Measurements from ENCODE around the gene COL6A3. TPM values are rescaled to one million over a fixed set of nuclear protein-coding genes. Genes with fewer than 3 reads are reported as not detected.

The COL6A3 gene
- total RNA-seq, 1 donor from 2014 or later, result 13.1 TPM

GRCh38 chr2:237449193-237449881, 35.4 kb upstream of the COL6A3 start:
- no peak for DNase-seq (ENCODE audit: low spot score)

GRCh38 chr2:237448626-237449025, 34.7 kb upstream of the COL6A3 start:
- intact Hi-C loops (cut with micrococcal nuclease), result loop anchor here (10.0 kb wide), 1 partner anchor 756 kb away; the partner anchor contains the start of gene ILKAP
- no peak overlapping the region for H3K4me3 Mint-ChIP-seq
- no peak for DNase-seq (ENCODE audit: low spot score)
- H3K27me3 Mint-ChIP-seq (ENCODE audit: insufficient read depth), result no peaks in the 10 kb centered on the region
- no peaks in the 10 kb centered on the region for H3K36me3 Mint-ChIP-seq (ENCODE audit: low read depth)
- H3K27ac Mint-ChIP-seq, result no peak overlapping the region
- H3K9me3 Mint-ChIP-seq, result no peaks in the 10 kb centered on the region
- H3K4me1 Mint-ChIP-seq (ENCODE audit: low read depth), result no peaks in the 10 kb centered on the region

More at GRCh38 chr2:237449193-237449881, 35.4 kb upstream of the COL6A3 start:
- Mint-ChIP-seq H3K9me3 (no peaks in the 10 kb centered on the region), H3K27ac (no peak overlapping the region), H3K4me1 (ENCODE audit: low read depth) (no peaks in the 10 kb centered on the region), H3K4me3 (no peak overlapping the region), H3K27me3 (ENCODE audit: insufficient read depth) (no peaks in the 10 kb centered on the region), H3K36me3 (ENCODE audit: low read depth) (no peaks in the 10 kb centered on the region)
- intact Hi-C loops (cut with micrococcal nuclease), result loop anchor here (10.0 kb wide), 1 partner anchor 755 kb away; the partner anchor contains the start of gene ILKAP

GRCh38 chr2:237448171-237448570, 34.2 kb upstream of the COL6A3 start:
- Mint-ChIP-seq H3K4me1 (ENCODE audit: low read depth) (no peaks in the 10 kb centered on the region), H3K4me3 (no peak overlapping the region), H3K27ac (no peak overlapping the region), H3K27me3 (ENCODE audit: insufficient read depth) (no peaks in the 10 kb centered on the region), H3K36me3 (ENCODE audit: low read depth) (no peaks in the 10 kb centered on the region), H3K9me3 (no peaks in the 10 kb centered on the region)
- DNase-seq (ENCODE audit: low spot score), result no peak
- intact Hi-C loops (cut with micrococcal nuclease), result loop anchor here (10.0 kb wide), 1 partner anchor 757 kb away; the partner anchor contains the start of gene ILKAP

- intact Hi-C loops (cut with micrococcal nuclease), result loop anchor here (10.0 kb wide), 1 partner anchor 757 kb away; the partner anchor contains the start of gene ILKAP
- Mint-ChIP-seq H3K27ac (no peak overlapping the region), H3K4me3 (no peak overlapping the region), H3K27me3 (ENCODE audit: insufficient read depth) (no peaks in the 10 kb centered on the region), H3K9me3 (no peaks in the 10 kb centered on the region), H3K4me1 (ENCODE audit: low read depth) (peaks cover 6% of the 10 kb centered on the region), H3K36me3 (ENCODE audit: low read depth) (no peaks in the 10 kb centered on the region)
- no peak for DNase-seq (ENCODE audit: low spot score)
Observed at GRCh38 chr2:237447496-237447895, 33.5 kb upstream of the COL6A3 start.

GRCh38 chr2:237446338-237446665, 32.3 kb upstream of the COL6A3 start:
- intact Hi-C loops (cut with micrococcal nuclease), result loop anchor here (10.0 kb wide), 1 partner anchor 758 kb away; the partner anchor contains the start of gene ILKAP
- no peak overlapping the region for H3K4me3 Mint-ChIP-seq
- peaks cover 18% of the 10 kb centered on the region for H3K4me1 Mint-ChIP-seq (ENCODE audit: low read depth)
- H3K36me3 Mint-ChIP-seq (ENCODE audit: low read depth), result no peaks in the 10 kb centered on the region
- no peaks in the 10 kb centered on the region for H3K9me3 Mint-ChIP-seq
- DNase-seq (ENCODE audit: low spot score), result no peak
- no peaks in the 10 kb centered on the region for H3K27me3 Mint-ChIP-seq (ENCODE audit: insufficient read depth)
- H3K27ac Mint-ChIP-seq, result no peak overlapping the region

- intact Hi-C loops (cut with micrococcal nuclease), result loop anchor here (10.0 kb wide), 1 partner anchor 759 kb away; the partner anchor contains the start of gene ILKAP
- no peak overlapping the region for H3K27ac Mint-ChIP-seq
- H3K36me3 Mint-ChIP-seq (ENCODE audit: low read depth), result no peaks in the 10 kb centered on the region
- H3K27me3 Mint-ChIP-seq (ENCODE audit: insufficient read depth), result no peaks in the 10 kb centered on the region
- H3K4me3 Mint-ChIP-seq, result no peak overlapping the region
- H3K9me3 Mint-ChIP-seq, result no peaks in the 10 kb centered on the region
- DNase-seq (ENCODE audit: low spot score), result no peak
- H3K4me1 Mint-ChIP-seq (ENCODE audit: low read depth), result peaks cover 23% of the 10 kb centered on the region
Observed at GRCh38 chr2:237445611-237446337, 31.8 kb upstream of the COL6A3 start.

GRCh38 chr2:237444071-237444470, 30.1 kb upstream of the COL6A3 start:
- H3K27ac Mint-ChIP-seq, result no peak overlapping the region
- peaks cover 7% of the 10 kb centered on the region for H3K9me3 Mint-ChIP-seq
- H3K36me3 Mint-ChIP-seq (ENCODE audit: low read depth), result peaks cover 2% of the 10 kb centered on the region
- H3K27me3 Mint-ChIP-seq (ENCODE audit: insufficient read depth), result no peaks in the 10 kb centered on the region
- intact Hi-C loops (cut with micrococcal nuclease), result loop anchor here (10.0 kb wide), 1 partner anchor 761 kb away; the partner anchor contains the start of gene ILKAP
- H3K4me1 Mint-ChIP-seq (ENCODE audit: low read depth), result peaks cover 38% of the 10 kb centered on the region
- no peak overlapping the region for H3K4me3 Mint-ChIP-seq
- DNase-seq (ENCODE audit: low spot score), result no peak

- Mint-ChIP-seq H3K4me1 (ENCODE audit: low read depth) (peaks cover 58% of the 10 kb centered on the region), H3K27me3 (ENCODE audit: insufficient read depth) (no peaks in the 10 kb centered on the region), H3K4me3 (peak overlapping the region; percentile 41), H3K9me3 (peaks cover 7% of the 10 kb centered on the region), H3K36me3 (ENCODE audit: low read depth) (peaks cover 4% of the 10 kb centered on the region), H3K27ac (peak overlapping the region; percentile 86)
- no peak for DNase-seq (ENCODE audit: low spot score)
- intact Hi-C loops (cut with micrococcal nuclease), result loop anchor here (1.0 to 10.0 kb wide), 4 partner anchors 13 to 763 kb away; partner anchors contain the start of gene ILKAP
Observed at GRCh38 chr2:237441605-237442274, 27.8 kb upstream of the COL6A3 start.

- Mint-ChIP-seq H3K4me1 (ENCODE audit: low read depth) (peaks cover 64% of the 10 kb centered on the region), H3K27ac (peak overlapping the region; percentile 86), H3K9me3 (peaks cover 7% of the 10 kb centered on the region), H3K27me3 (ENCODE audit: insufficient read depth) (no peaks in the 10 kb centered on the region), H3K36me3 (ENCODE audit: low read depth) (peaks cover 6% of the 10 kb centered on the region), H3K4me3 (peak overlapping the region; percentile 23)
- peak; percentile 19 for DNase-seq (ENCODE audit: low spot score)
- intact Hi-C loops (cut with micrococcal nuclease), result loop anchor here (1.0 to 10.0 kb wide), 4 partner anchors 13 to 764 kb away; partner anchors contain the start of gene ILKAP
Observed at GRCh38 chr2:237440819-237441281, 26.9 kb upstream of the COL6A3 start.

- peaks cover 7% of the 10 kb centered on the region for H3K9me3 Mint-ChIP-seq
- peaks cover 89% of the 10 kb centered on the region for H3K4me1 Mint-ChIP-seq (ENCODE audit: low read depth)
- H3K27ac Mint-ChIP-seq, result peak overlapping the region; percentile 73
- H3K36me3 Mint-ChIP-seq (ENCODE audit: low read depth), result peaks cover 12% of the 10 kb centered on the region
- DNase-seq (ENCODE audit: low spot score), result no peak
- intact Hi-C loops (cut with micrococcal nuclease), result loop anchor here (10.0 kb wide), 1 partner anchor 884 kb away; no protein-coding TSS in a partner anchor
- H3K4me3 Mint-ChIP-seq, result peak overlapping the region; percentile 8
- H3K27me3 Mint-ChIP-seq (ENCODE audit: insufficient read depth), result peaks cover 3% of the 10 kb centered on the region
Observed at GRCh38 chr2:237438080-237438940, 24.3 kb upstream of the COL6A3 start.

- peak overlapping the region; percentile 8 for H3K27ac Mint-ChIP-seq
- H3K4me3 Mint-ChIP-seq, result no peak overlapping the region
- H3K4me1 Mint-ChIP-seq (ENCODE audit: low read depth), result peaks cover 91% of the 10 kb centered on the region
- H3K9me3 Mint-ChIP-seq, result peaks cover 7% of the 10 kb centered on the region
- H3K27me3 Mint-ChIP-seq (ENCODE audit: insufficient read depth), result peaks cover 5% of the 10 kb centered on the region
- DNase-seq (ENCODE audit: low spot score), result no peak
- H3K36me3 Mint-ChIP-seq (ENCODE audit: low read depth), result peaks cover 12% of the 10 kb centered on the region
- intact Hi-C loops (cut with micrococcal nuclease), result loop anchor here (10.0 kb wide), 1 partner anchor 883 kb away; no protein-coding TSS in a partner anchor
Observed at GRCh38 chr2:237437566-237437965, 23.6 kb upstream of the COL6A3 start.

Data from activated T-helper 1 cell treated with anti-CD3 and anti-CD28 coated beads, Interleukin-12 subunit alpha, Interleukin-12 subunit beta, Interleukin-2, Interleukin-4 antibody, amounts not matched to agents 30 ng/mL and 10 ng/mL and 1 ng/mL, durations not matched to agents 14 hours and 24 hours and 36 hours (primary cell).